ENCODE data around the gene CADPS.

CADPS gene

GRCh38 chr3:62758296-62759066 is 116.7 kb downstream of the CADPS start:
- Histone ChIP-seq H3K4me3 (replicated peaks; ENCODE audit: low read depth, low read length) (no peak overlapping the region), H3K27me3 (replicated peaks; ENCODE audit: control insufficient read depth, insufficient read depth, low read length) (no peaks in the 10 kb centered on the region), H3K36me3 (ENCODE audit: control insufficient read depth, insufficient read depth, low read length) (no peaks in the 10 kb centered on the region)
- no peak for TF ChIP-seq CTCF (IDR thresholded peaks at IDR 0.05; ENCODE audit: insufficient read depth, low read length, poor library complexity, severe bottlenecking)
- DNase-seq (ENCODE audit: extremely low read depth, insufficient read length): no peak

- Histone ChIP-seq H3K27me3 (replicated peaks; ENCODE audit: control insufficient read depth, insufficient read depth, low read length) (no peaks in the 10 kb centered on the region), H3K36me3 (ENCODE audit: control insufficient read depth, insufficient read depth, low read length) (no peaks in the 10 kb centered on the region), H3K4me3 (replicated peaks; ENCODE audit: low read depth, low read length) (no peak overlapping the region)
- no peak for DNase-seq (ENCODE audit: extremely low read depth, insufficient read length)
- no peak for TF ChIP-seq CTCF (IDR thresholded peaks at IDR 0.05; ENCODE audit: insufficient read depth, low read length, poor library complexity, severe bottlenecking)
These were observed 118.2 kb downstream of the CADPS start for GRCh38 chr3:62757045-62757444.

GRCh38 chr3:62755285-62755684 is 119.9 kb downstream of the CADPS start:
- Histone ChIP-seq H3K27me3 (replicated peaks; ENCODE audit: control insufficient read depth, insufficient read depth, low read length) (no peaks in the 10 kb centered on the region), H3K36me3 (ENCODE audit: control insufficient read depth, insufficient read depth, low read length) (no peaks in the 10 kb centered on the region), H3K4me3 (replicated peaks; ENCODE audit: low read depth, low read length) (no peak overlapping the region)
- DNase-seq (ENCODE audit: extremely low read depth, insufficient read length): no peak
- no peak for TF ChIP-seq CTCF (IDR thresholded peaks at IDR 0.05; ENCODE audit: insufficient read depth, low read length, poor library complexity, severe bottlenecking)

GRCh38 chr3:62749657-62750056 is 125.6 kb downstream of the CADPS start:
- TF ChIP-seq CTCF (IDR thresholded peaks at IDR 0.05; ENCODE audit: insufficient read depth, low read length, poor library complexity, severe bottlenecking): no peak
- Histone ChIP-seq H3K27me3 (replicated peaks; ENCODE audit: control insufficient read depth, insufficient read depth, low read length) (no peaks in the 10 kb centered on the region), H3K4me3 (replicated peaks; ENCODE audit: low read depth, low read length) (no peak overlapping the region), H3K36me3 (ENCODE audit: control insufficient read depth, insufficient read depth, low read length) (no peaks in the 10 kb centered on the region)
- no peak for DNase-seq (ENCODE audit: extremely low read depth, insufficient read length)

- Histone ChIP-seq H3K36me3 (ENCODE audit: control insufficient read depth, insufficient read depth, low read length) (no peaks in the 10 kb centered on the region), H3K4me3 (replicated peaks; ENCODE audit: low read depth, low read length) (no peak overlapping the region), H3K27me3 (replicated peaks; ENCODE audit: control insufficient read depth, insufficient read depth, low read length) (no peaks in the 10 kb centered on the region)
- DNase-seq (ENCODE audit: extremely low read depth, insufficient read length): no peak
- TF ChIP-seq CTCF (IDR thresholded peaks at IDR 0.05; ENCODE audit: insufficient read depth, low read length, poor library complexity, severe bottlenecking): no peak
These were observed 126.1 kb downstream of the CADPS start for GRCh38 chr3:62749130-62749529.

- H3K4me3 ChIP-seq (replicated peaks; ENCODE audit: low read depth, low read length): no peak overlapping the region
- H3K36me3 ChIP-seq (ENCODE audit: control insufficient read depth, insufficient read depth, low read length): no peaks in the 10 kb centered on the region
- TF ChIP-seq CTCF (IDR thresholded peaks at IDR 0.05; ENCODE audit: insufficient read depth, low read length, poor library complexity, severe bottlenecking): no peak
- no peak for DNase-seq (ENCODE audit: extremely low read depth, insufficient read length)
- no peaks in the 10 kb centered on the region for H3K27me3 ChIP-seq (replicated peaks; ENCODE audit: control insufficient read depth, insufficient read depth, low read length)
These were observed 137.8 kb downstream of the CADPS start for GRCh38 chr3:62737449-62737848.

Data from GM06990 (cell line).